ENCODE data around the gene DCDC2.

- TF ChIP-seq, protein P1, sequence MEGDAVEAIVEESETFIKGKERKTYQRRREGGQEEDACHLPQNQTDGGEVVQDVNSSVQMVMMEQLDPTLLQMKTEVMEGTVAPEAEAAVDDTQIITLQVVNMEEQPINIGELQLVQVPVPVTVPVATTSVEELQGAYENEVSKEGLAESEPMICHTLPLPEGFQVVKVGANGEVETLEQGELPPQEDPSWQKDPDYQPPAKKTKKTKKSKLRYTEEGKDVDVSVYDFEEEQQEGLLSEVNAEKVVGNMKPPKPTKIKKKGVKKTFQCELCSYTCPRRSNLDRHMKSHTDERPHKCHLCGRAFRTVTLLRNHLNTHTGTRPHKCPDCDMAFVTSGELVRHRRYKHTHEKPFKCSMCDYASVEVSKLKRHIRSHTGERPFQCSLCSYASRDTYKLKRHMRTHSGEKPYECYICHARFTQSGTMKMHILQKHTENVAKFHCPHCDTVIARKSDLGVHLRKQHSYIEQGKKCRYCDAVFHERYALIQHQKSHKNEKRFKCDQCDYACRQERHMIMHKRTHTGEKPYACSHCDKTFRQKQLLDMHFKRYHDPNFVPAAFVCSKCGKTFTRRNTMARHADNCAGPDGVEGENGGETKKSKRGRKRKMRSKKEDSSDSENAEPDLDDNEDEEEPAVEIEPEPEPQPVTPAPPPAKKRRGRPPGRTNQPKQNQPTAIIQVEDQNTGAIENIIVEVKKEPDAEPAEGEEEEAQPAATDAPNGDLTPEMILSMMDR (IDR thresholded peaks at IDR 0.05; ENCODE audit: insufficient read depth, low read depth, low read length), result no peak
- TF ChIP-seq EZH2 (IDR thresholded peaks at IDR 0.05; ENCODE audit: insufficient read depth, low read length), result no peak
Measured at GRCh38 chr6:24307881-24308280, 50.0 kb downstream of the DCDC2 start.
